ENCODE results near the gene NDUFB5. TPM values are rescaled to one million over a fixed set of nuclear protein-coding genes. Genes with fewer than 3 reads are reported as not detected.

The NDUFB5 gene
- total RNA-seq, 2 donors from 2014 or later = 103 to 116 TPM

- peaks cover 2% of the 10 kb centered on the region for H3K36me3 ChIP-seq (ENCODE audit: control insufficient read depth, insufficient read depth, low read length)
- no peaks in the 10 kb centered on the region for H3K27me3 Mint-ChIP-seq (ENCODE audit: insufficient read depth)
- H3K27ac ChIP-seq (ENCODE audit: low read depth, low read length) = no peak overlapping the region
- no peaks in the 10 kb centered on the region for H3K4me1 ChIP-seq (ENCODE audit: control insufficient read depth, insufficient read depth, low read length)
- H3K9ac ChIP-seq (ENCODE audit: extremely low read depth, low read length, poor library complexity, severe bottlenecking) = no peak overlapping the region
- no peaks in the 10 kb centered on the region for H3K9me3 Mint-ChIP-seq
- no peak overlapping the region for H3K4me3 Mint-ChIP-seq
- peaks cover 38% of the 10 kb centered on the region for H3K4me1 Mint-ChIP-seq
- 86 to 95% methylated on average over 4 of the region's 4 CpGs for WGBS, 2 experiments (ENCODE audit: insufficient coverage in 1 of 2, insufficient read length in 1 of 2)
- H3K36me3 Mint-ChIP-seq (ENCODE audit: low read depth) = peaks cover 5% of the 10 kb centered on the region
- no peaks in the 10 kb centered on the region for H3K27me3 ChIP-seq (ENCODE audit: control insufficient read depth, insufficient read depth, low read length, poor library complexity, severe bottlenecking)
- DNase-seq = no peak
- no peak overlapping the region for H3K27ac Mint-ChIP-seq
- H3K4me3 ChIP-seq (ENCODE audit: low read length) = no peak overlapping the region
- no peaks in the 10 kb centered on the region for H3K9me3 ChIP-seq (ENCODE audit: control insufficient read depth, low read length)
- TF ChIP-seq, protein P1, sequence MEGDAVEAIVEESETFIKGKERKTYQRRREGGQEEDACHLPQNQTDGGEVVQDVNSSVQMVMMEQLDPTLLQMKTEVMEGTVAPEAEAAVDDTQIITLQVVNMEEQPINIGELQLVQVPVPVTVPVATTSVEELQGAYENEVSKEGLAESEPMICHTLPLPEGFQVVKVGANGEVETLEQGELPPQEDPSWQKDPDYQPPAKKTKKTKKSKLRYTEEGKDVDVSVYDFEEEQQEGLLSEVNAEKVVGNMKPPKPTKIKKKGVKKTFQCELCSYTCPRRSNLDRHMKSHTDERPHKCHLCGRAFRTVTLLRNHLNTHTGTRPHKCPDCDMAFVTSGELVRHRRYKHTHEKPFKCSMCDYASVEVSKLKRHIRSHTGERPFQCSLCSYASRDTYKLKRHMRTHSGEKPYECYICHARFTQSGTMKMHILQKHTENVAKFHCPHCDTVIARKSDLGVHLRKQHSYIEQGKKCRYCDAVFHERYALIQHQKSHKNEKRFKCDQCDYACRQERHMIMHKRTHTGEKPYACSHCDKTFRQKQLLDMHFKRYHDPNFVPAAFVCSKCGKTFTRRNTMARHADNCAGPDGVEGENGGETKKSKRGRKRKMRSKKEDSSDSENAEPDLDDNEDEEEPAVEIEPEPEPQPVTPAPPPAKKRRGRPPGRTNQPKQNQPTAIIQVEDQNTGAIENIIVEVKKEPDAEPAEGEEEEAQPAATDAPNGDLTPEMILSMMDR (conservative IDR thresholded peaks at IDR 0.05) = no peak
These were observed 57.2 kb downstream of the NDUFB5 start for GRCh38 chr3:179661777-179662176.

- 90 to 91% methylated on average over 1 of the region's 1 CpG for WGBS, 2 experiments (ENCODE audit: insufficient coverage in 1 of 2, insufficient read length in 1 of 2)
- no peaks in the 10 kb centered on the region for H3K4me1 ChIP-seq (ENCODE audit: control insufficient read depth, insufficient read depth, low read length)
- H3K27me3 ChIP-seq (ENCODE audit: control insufficient read depth, insufficient read depth, low read length, poor library complexity, severe bottlenecking) = no peaks in the 10 kb centered on the region
- TF ChIP-seq, protein P1 (conservative IDR thresholded peaks at IDR 0.05) = no peak
- H3K9me3 ChIP-seq (ENCODE audit: control insufficient read depth, low read length) = no peaks in the 10 kb centered on the region
- no peak overlapping the region for H3K4me3 ChIP-seq (ENCODE audit: low read length)
- H3K27me3 Mint-ChIP-seq (ENCODE audit: insufficient read depth) = no peaks in the 10 kb centered on the region
- peaks cover 38% of the 10 kb centered on the region for H3K4me1 Mint-ChIP-seq
- no peaks in the 10 kb centered on the region for H3K9me3 Mint-ChIP-seq
- H3K27ac Mint-ChIP-seq = no peak overlapping the region
- H3K9ac ChIP-seq (ENCODE audit: extremely low read depth, low read length, poor library complexity, severe bottlenecking) = no peak overlapping the region
- H3K36me3 ChIP-seq (ENCODE audit: control insufficient read depth, insufficient read depth, low read length) = no peaks in the 10 kb centered on the region
- no peak for DNase-seq
- H3K36me3 Mint-ChIP-seq (ENCODE audit: low read depth) = no peaks in the 10 kb centered on the region
- no peak overlapping the region for H3K4me3 Mint-ChIP-seq
- no peak overlapping the region for H3K27ac ChIP-seq (ENCODE audit: low read depth, low read length)
These were observed 58.5 kb downstream of the NDUFB5 start for GRCh38 chr3:179663093-179663492.

- H3K9me3 Mint-ChIP-seq = no peaks in the 10 kb centered on the region
- Histone ChIP-seq H3K4me3 (ENCODE audit: low read length) (no peak overlapping the region), H3K4me1 (ENCODE audit: control insufficient read depth, insufficient read depth, low read length) (no peaks in the 10 kb centered on the region), H3K36me3 (ENCODE audit: control insufficient read depth, insufficient read depth, low read length) (no peaks in the 10 kb centered on the region), H3K27ac (ENCODE audit: low read depth, low read length) (peak overlapping the region; percentile 26), H3K9ac (ENCODE audit: extremely low read depth, low read length, poor library complexity, severe bottlenecking) (no peak overlapping the region), H3K27me3 (ENCODE audit: control insufficient read depth, insufficient read depth, low read length, poor library complexity, severe bottlenecking) (no peaks in the 10 kb centered on the region), H3K9me3 (ENCODE audit: control insufficient read depth, low read length) (no peaks in the 10 kb centered on the region)
- H3K4me1 Mint-ChIP-seq = peaks cover 29% of the 10 kb centered on the region
- no peaks in the 10 kb centered on the region for H3K27me3 Mint-ChIP-seq (ENCODE audit: insufficient read depth)
- H3K36me3 Mint-ChIP-seq (ENCODE audit: low read depth) = no peaks in the 10 kb centered on the region
- no peak overlapping the region for H3K4me3 Mint-ChIP-seq
- DNase-seq = peak; percentile 23
- 87% methylated on average over 1 of the region's 1 CpG; no CpG with 5 or more reads in 1 of the 2 experiments for WGBS, 2 experiments (ENCODE audit: insufficient coverage in 1 of 2, insufficient read length in 1 of 2)
- peak overlapping the region; percentile 11 for H3K27ac Mint-ChIP-seq
- TF ChIP-seq, protein P1 (conservative IDR thresholded peaks at IDR 0.05) = no peak
These were observed 61.4 kb downstream of the NDUFB5 start for GRCh38 chr3:179666030-179666429.
